Epithelial cell of proximal tubule (primary cell): ENCODE data around the gene CCNA1. TPM values are rescaled to one million over a fixed set of nuclear protein-coding genes. Genes with fewer than 3 reads are reported as not detected.

Experiments
- DNase-seq: peaks from one replicate; pipeline ENCODE4 v3.0.0-alpha.2; 2011; ENCODE audit warnings: low read depth
- H3K4me3 ChIP-seq: 2 replicates; pipeline ENCODE4 v1.5.1; 2011; ENCODE audit warnings: low read depth, mild to moderate bottlenecking, low read length
- CTCF ChIP-seq: conservative IDR thresholded peaks from 2 replicates; pipeline ENCODE4 v1.5.1; 2012; ENCODE audit warnings: low read depth, mild to moderate bottlenecking, low read length
- total RNA-seq: library from RNA; depleted of rRNA; stranded (reverse); fragments of >200 nt; gene quantifications from 2 replicates; pipeline ENCODE4 v1.2.3, GENCODE V29; 2015

The CCNA1 gene
- total RNA-seq, 1 donor from 2014 or later: 0.81 TPM

GRCh38 chr13:36431204-36432105, 840 bp upstream of the CCNA1 start:
- no peak for DNase-seq
- peak overlapping the region; percentile 71 for H3K4me3 ChIP-seq
- TF ChIP-seq CTCF: no peak

- H3K4me3 ChIP-seq: no peak overlapping the region
- DNase-seq: no peak
- TF ChIP-seq CTCF: no peak
Observed at GRCh38 chr13:36436811-36437210, 4.5 kb downstream of the CCNA1 start.

DNA sequence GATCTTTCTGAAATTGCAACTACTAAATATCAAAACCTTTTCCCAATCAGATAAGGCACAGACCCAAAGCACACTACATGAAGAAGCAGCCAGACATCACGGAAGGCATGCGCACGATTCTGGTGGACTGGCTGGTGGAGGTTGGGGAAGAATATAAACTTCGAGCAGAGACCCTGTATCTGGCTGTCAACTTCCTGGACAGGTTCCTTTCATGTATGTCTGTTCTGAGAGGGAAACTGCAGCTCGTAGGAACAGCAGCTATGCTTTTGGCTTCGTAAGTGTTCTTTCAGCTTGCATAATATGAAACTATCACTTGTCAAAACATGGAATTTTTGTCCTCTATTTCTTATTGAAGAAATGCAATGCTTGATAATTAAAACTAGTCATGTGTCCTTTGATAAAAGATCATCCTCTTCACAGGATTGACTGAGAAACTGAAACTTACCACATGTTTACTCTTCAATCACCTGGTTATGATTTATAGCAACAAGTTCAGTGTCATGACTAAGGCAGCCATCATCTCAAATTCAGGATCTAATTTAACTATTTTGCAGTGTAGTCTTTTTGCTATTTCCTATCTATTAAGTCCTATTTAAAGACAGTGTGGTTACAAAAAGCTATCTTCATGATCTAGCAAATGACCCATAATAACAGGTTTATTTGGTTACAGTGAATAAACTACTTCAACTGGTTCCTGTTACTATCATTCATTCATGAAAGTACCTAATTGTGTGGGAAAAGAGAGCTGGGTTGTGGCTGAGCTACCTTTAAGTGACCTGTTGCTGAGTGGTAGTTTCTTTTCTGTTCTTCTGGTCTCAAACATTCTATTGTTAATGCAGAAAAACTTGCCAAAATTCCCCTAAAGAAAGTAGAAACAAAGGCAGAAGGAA, 6.5 kb downstream of the CCNA1 start:
- DNase-seq: no peak
- no peak overlapping the region for H3K4me3 ChIP-seq
- no peak for TF ChIP-seq CTCF

DNA sequence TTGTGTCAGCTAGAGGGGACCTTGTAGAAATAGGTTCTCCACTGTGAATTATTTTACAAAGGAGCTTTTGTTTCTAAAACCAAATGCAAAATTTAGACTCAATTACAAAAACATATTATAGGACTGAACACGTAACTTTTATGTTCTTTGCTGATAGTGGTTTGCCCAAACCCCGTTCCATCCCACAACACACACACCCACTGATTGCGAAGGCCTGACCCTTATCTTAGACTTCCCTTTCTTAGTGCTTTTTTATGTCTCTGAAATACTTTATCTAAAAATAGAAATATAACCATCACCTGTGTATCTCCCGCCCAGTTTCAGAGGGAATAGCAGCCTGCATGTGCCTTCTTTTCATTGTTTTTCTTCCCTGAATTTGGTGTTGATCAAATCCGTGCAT, 13.0 kb downstream of the CCNA1 start:
- DNase-seq: no peak
- H3K4me3 ChIP-seq: no peak overlapping the region
- TF ChIP-seq CTCF: no peak

DNA sequence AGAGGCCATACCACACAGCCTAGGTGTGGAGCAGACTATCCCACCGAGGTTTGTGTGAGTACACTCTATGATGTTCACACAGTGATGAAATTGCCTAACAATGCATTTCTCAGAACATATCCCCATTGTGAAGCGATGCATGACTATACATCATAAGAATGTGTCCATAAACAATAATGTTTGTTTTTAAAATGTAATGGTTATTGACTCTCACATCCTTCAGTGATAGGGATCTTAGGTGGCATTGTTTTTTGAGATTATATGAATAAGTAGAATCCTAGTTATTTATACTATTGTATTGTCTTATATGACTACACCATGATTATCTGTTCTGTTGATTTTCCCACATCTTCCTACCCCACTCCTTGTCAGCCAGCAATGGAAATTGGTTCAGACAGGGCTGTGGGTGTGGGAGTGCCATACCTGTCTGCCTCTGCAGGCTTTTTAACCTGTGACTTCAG, 13.6 kb downstream of the CCNA1 start:
- DNase-seq: no peak

GRCh38 chr13:36447501-36447900, 15.2 kb downstream of the CCNA1 start:
- TF ChIP-seq CTCF: no peak
- H3K4me3 ChIP-seq: no peak overlapping the region
- no peak for DNase-seq

More for the DNA sequence above, 13.6 kb downstream of the CCNA1 start:
- H3K4me3 ChIP-seq: no peak overlapping the region
- no peak for TF ChIP-seq CTCF
